PC-9 (cell line): Measurements from ENCODE around the gene PITRM1. TPM values are rescaled to one million over a fixed set of nuclear protein-coding genes. Genes with fewer than 3 reads are reported as not detected.

Experiments used
- BruUV-seq: library from RNA; stranded (reverse); fragments of 400-500 nt; replicated peaks from 2 replicates; lab custom pipeline; 2021; lab: Mats Ljungman, UMichigan
- CTCF ChIA-PET: fragments of 300-600 bp; sonication (Branson Sonifier 250); formaldehyde crosslinking; loops from one replicate; lab custom pipeline; 2022; ENCODE audit warnings: antibody characterized with exemption; lab: Charles Lee
- POLR2A ChIA-PET: fragments of 300-600 bp; sonication (Branson Sonifier 250); formaldehyde crosslinking; loops from one replicate; lab custom pipeline; 2022; ENCODE audit warnings: antibody characterized with exemption; ENCODE audit not compliant: unreplicated experiment; lab: Charles Lee
- DNase-seq, 2 experiments: peaks; one replicate each; pipeline versions ENCODE4 v3.0.0 to v3.0.0-alpha.2; 2015 to 2022; ENCODE audit warnings: mixed read lengths in 1 of 2
- H2AFZ ChIP-seq: fragments of 200-600 bp; sonication (generic); 2 replicates; pipeline ENCODE4 v1.8.1; 2017; ENCODE audit warnings: antibody characterized with exemption
- H3F3A ChIP-seq: fragments of 200-600 bp; sonication (generic); 2 replicates; pipeline ENCODE4 v1.8.1; 2017; ENCODE audit warnings: antibody characterized with exemption, mild to moderate bottlenecking, low read depth; ENCODE audit not compliant: insufficient read depth
- H3K27ac ChIP-seq: fragments of 200-600 bp; sonication (generic); 2 replicates; pipeline ENCODE4 v1.6.1; 2016; ENCODE audit warnings: mixed run types
- H3K27me3 ChIP-seq: fragments of 200-600 bp; sonication (generic); 2 replicates; pipeline ENCODE4 v1.6.1; 2016; ENCODE audit warnings: low read depth, mixed run types; ENCODE audit not compliant: insufficient read depth
- H3K36me3 ChIP-seq: fragments of 200-600 bp; sonication (generic); 2 replicates; pipeline ENCODE4 v1.6.1; 2016; ENCODE audit warnings: low read depth, mixed run types
- H3K4me1 ChIP-seq: fragments of 200-600 bp; sonication (generic); replicated peaks from 2 replicates; pipeline ENCODE4 v1.6.1; 2016; ENCODE audit warnings: mixed run types; ENCODE audit not compliant: insufficient read depth
- H3K4me2 ChIP-seq: fragments of 200-600 bp; sonication (generic); 2 replicates; pipeline ENCODE4 v1.6.1; 2017; ENCODE audit warnings: mixed run types
- H3K4me3 ChIP-seq: fragments of 200-600 bp; sonication (generic); 2 replicates; pipeline ENCODE4 v1.6.1; 2016; ENCODE audit warnings: mixed run types
- H3K79me2 ChIP-seq: fragments of 200-600 bp; sonication (generic); 2 replicates; pipeline ENCODE4 v1.6.1; 2017; ENCODE audit warnings: low read depth, mixed run types
- H3K9me2 ChIP-seq: fragments of 200-600 bp; sonication (generic); 2 replicates; pipeline ENCODE4 v1.8.1; 2017; ENCODE audit warnings: mild to moderate bottlenecking; ENCODE audit not compliant: insufficient read depth
- H3K9me3 ChIP-seq: fragments of 200-600 bp; sonication (generic); 2 replicates; pipeline ENCODE4 v1.8.1; 2016; ENCODE audit warnings: low read depth; ENCODE audit not compliant: insufficient read depth
- H4K20me1 ChIP-seq: fragments of 200-600 bp; sonication (generic); 2 replicates; pipeline ENCODE4 v1.8.1; 2017; ENCODE audit not compliant: insufficient read depth
- CTCF ChIP-seq: fragments of 200-600 bp; sonication (generic); conservative IDR thresholded peaks from 2 replicates; pipeline ENCODE4 v1.6.1; 2017; ENCODE audit warnings: mixed run types, antibody characterized with exemption, mild to moderate bottlenecking, moderate library complexity
- EZH2 ChIP-seq: fragments of 200-600 bp; sonication (generic); IDR thresholded peaks from 2 replicates; pipeline ENCODE4 v1.8.0; 2017; ENCODE audit warnings: antibody characterized with exemption, low read depth
- intact Hi-C: fragments of 100-400 bp; cut with micrococcal nuclease; formaldehyde crosslinking; loops from one replicate; pipeline ENCODE4 v1.10.0; 2022; ENCODE audit not compliant: unreplicated experiment
- total RNA-seq: library from RNA; stranded (reverse); gene quantifications from 2 replicates; pipeline ENCODE4 v1.2.3, GENCODE V29; 2021

PITRM1 gene
- total RNA-seq, 1 experiment from 2014 or later, result 124 TPM

GRCh38 chr10:3113343-3113720 lies 59.2 kb downstream of the PITRM1 start:
- Histone ChIP-seq H3K9me3 (no peaks in the 10 kb centered on the region), H3K27me3 (no peaks in the 10 kb centered on the region), H3K4me1 (no peaks in the 10 kb centered on the region), H2AFZ (no peak overlapping the region), H3K36me3 (0 out of 2 replicates have a peak, but pooled peaks cover 5% of the 10 kb centered on the region), H3K27ac (no peak overlapping the region), H3K9me2 (no peaks in the 10 kb centered on the region), H3K79me2 (no peaks in the 10 kb centered on the region), H3K4me3 (no peak overlapping the region), H3K4me2 (no peak overlapping the region), H4K20me1 (peaks cover 7% of the 10 kb centered on the region; the same call in 1 of the 2 replicates), H3F3A (peaks cover 4% of the 10 kb centered on the region; the same call in 1 of the 2 replicates)
- BruUV-seq, result no TSS peak
- CTCF ChIA-PET, result no interaction called here
- intact Hi-C loops, result no loop called here
- POLR2A ChIA-PET, result no interaction called here
- TF ChIP-seq EZH2, result no peak
- TF ChIP-seq CTCF, result no peak
- DNase-seq, result no peak

- 0 out of 2 replicates have a peak, but pooled peaks cover 5% of the 10 kb centered on the region for H3K36me3 ChIP-seq
- intact Hi-C loops, result no loop called here
- no peak overlapping the region for H2AFZ ChIP-seq
Observed at GRCh38 chr10:3111621-3112163, 60.9 kb downstream of the PITRM1 start.

More at GRCh38 chr10:3111621-3112163, 60.9 kb downstream of the PITRM1 start:
- POLR2A ChIA-PET, result no interaction called here
- no TSS peak for BruUV-seq
- Histone ChIP-seq H4K20me1 (peaks cover 7% of the 10 kb centered on the region; the same call in 1 of the 2 replicates), H3K4me3 (no peak overlapping the region), H3K27me3 (no peaks in the 10 kb centered on the region), H3K79me2 (no peaks in the 10 kb centered on the region), H3F3A (peaks cover 4% of the 10 kb centered on the region; the same call in 1 of the 2 replicates), H3K4me2 (no peak overlapping the region), H3K27ac (no peak overlapping the region), H3K9me2 (no peaks in the 10 kb centered on the region), H3K9me3 (no peaks in the 10 kb centered on the region), H3K4me1 (no peaks in the 10 kb centered on the region)
- CTCF ChIA-PET, result interaction anchor here (0.6 kb wide), 1 partner anchor 52 kb away, joined by 4 read pairs; no protein-coding TSS in a partner anchor
- TF ChIP-seq CTCF, result no peak
- TF ChIP-seq EZH2, result no peak
- DNase-seq, result no peak
